ENCODE results near the gene RNF148.

- TF ChIP-seq CTCF (IDR thresholded peaks at IDR 0.05; ENCODE audit: low read depth, low read length, missing input control) (no peak), YY1 (IDR thresholded peaks at IDR 0.05) (no peak), EGR1 (IDR thresholded peaks at IDR 0.05; ENCODE audit: low read depth in 2 of 2) (no peak), RAD21 (IDR thresholded peaks at IDR 0.05) (no peak), ATF3 (IDR thresholded peaks at IDR 0.05) (no peak), GABPA (IDR thresholded peaks at IDR 0.05 in 1 of 2, conservative IDR thresholded peaks at IDR 0.05 in 1 of 2) (no peak), RXRA (IDR thresholded peaks at IDR 0.05) (no peak), MAX (IDR thresholded peaks at IDR 0.05) (no peak), TAF1 (conservative IDR thresholded peaks at IDR 0.05) (no peak)
- TF ChIP-seq, protein P1, sequence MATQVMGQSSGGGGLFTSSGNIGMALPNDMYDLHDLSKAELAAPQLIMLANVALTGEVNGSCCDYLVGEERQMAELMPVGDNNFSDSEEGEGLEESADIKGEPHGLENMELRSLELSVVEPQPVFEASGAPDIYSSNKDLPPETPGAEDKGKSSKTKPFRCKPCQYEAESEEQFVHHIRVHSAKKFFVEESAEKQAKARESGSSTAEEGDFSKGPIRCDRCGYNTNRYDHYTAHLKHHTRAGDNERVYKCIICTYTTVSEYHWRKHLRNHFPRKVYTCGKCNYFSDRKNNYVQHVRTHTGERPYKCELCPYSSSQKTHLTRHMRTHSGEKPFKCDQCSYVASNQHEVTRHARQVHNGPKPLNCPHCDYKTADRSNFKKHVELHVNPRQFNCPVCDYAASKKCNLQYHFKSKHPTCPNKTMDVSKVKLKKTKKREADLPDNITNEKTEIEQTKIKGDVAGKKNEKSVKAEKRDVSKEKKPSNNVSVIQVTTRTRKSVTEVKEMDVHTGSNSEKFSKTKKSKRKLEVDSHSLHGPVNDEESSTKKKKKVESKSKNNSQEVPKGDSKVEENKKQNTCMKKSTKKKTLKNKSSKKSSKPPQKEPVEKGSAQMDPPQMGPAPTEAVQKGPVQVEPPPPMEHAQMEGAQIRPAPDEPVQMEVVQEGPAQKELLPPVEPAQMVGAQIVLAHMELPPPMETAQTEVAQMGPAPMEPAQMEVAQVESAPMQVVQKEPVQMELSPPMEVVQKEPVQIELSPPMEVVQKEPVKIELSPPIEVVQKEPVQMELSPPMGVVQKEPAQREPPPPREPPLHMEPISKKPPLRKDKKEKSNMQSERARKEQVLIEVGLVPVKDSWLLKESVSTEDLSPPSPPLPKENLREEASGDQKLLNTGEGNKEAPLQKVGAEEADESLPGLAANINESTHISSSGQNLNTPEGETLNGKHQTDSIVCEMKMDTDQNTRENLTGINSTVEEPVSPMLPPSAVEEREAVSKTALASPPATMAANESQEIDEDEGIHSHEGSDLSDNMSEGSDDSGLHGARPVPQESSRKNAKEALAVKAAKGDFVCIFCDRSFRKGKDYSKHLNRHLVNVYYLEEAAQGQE (IDR thresholded peaks at IDR 0.05), result no peak
These were observed 7.4 kb upstream of the RNF148 start for GRCh38 chr7:122709930-122710646.

Data from liver (tissue), 3 donors.